GM21390 (cell line): ENCODE data around the gene TLE6.
"Not testable (repeated sequence)": the region's sequence is repeated elsewhere in the genome, so short reads cannot be mapped to it uniquely, and the experiment has no call there.

Experiments
- ATAC-seq: cut with Tn5 transposase; IDR thresholded peaks from one replicate; pipeline ENCODE4 v1.9.1; 2021; ENCODE audit not compliant: unreplicated experiment

Gene TLE6

GRCh38 chr19:3001235-3001800 is 24.0 kb downstream of the TLE6 start:
- no peak for ATAC-seq

GRCh38 chr19:3003046-3003445 is 25.7 kb downstream of the TLE6 start:
- no peak for ATAC-seq

- no peak for ATAC-seq
These were observed 27.2 kb downstream of the TLE6 start for GRCh38 chr19:3004522-3004921.

- no peak for ATAC-seq
These were observed 28.0 kb downstream of the TLE6 start for GRCh38 chr19:3005345-3005744.

GRCh38 chr19:3006075-3006767 is 28.9 kb downstream of the TLE6 start:
- no peak for ATAC-seq

- no peak for ATAC-seq
These were observed 30.6 kb downstream of the TLE6 start for GRCh38 chr19:3007975-3008374.

- no peak for ATAC-seq
These were observed 31.6 kb downstream of the TLE6 start for GRCh38 chr19:3008994-3009393.

- no peak for ATAC-seq
These were observed 33.5 kb downstream of the TLE6 start for GRCh38 chr19:3010871-3011270.

GRCh38 chr19:3012059-3012458 is 34.7 kb downstream of the TLE6 start:
- ATAC-seq, result not testable (repeated sequence)

- ATAC-seq, result no peak
These were observed 35.4 kb downstream of the TLE6 start for GRCh38 chr19:3012621-3013262.

- no peak for ATAC-seq
These were observed 35.9 kb downstream of the TLE6 start for GRCh38 chr19:3013263-3013725.

GRCh38 chr19:3014135-3014534 is 36.8 kb downstream of the TLE6 start:
- no peak for ATAC-seq

- no peak for ATAC-seq
These were observed 38.0 kb downstream of the TLE6 start for GRCh38 chr19:3015126-3016057.

- no peak for ATAC-seq
These were observed 40.6 kb downstream of the TLE6 start for GRCh38 chr19:3017923-3018322.

- ATAC-seq, result no peak
These were observed 42.0 kb downstream of the TLE6 start for GRCh38 chr19:3019211-3019854.

- ATAC-seq, result no peak
These were observed 43.1 kb downstream of the TLE6 start for GRCh38 chr19:3020321-3020960.

- ATAC-seq, result no peak
These were observed 47.1 kb downstream of the TLE6 start for GRCh38 chr19:3024509-3024869.

- no peak for ATAC-seq
These were observed 47.6 kb downstream of the TLE6 start for GRCh38 chr19:3024870-3025548.

GRCh38 chr19:3025549-3025886 is 48.2 kb downstream of the TLE6 start:
- no peak for ATAC-seq

GRCh38 chr19:3026768-3027167 is 49.4 kb downstream of the TLE6 start:
- no peak for ATAC-seq
